Measurements from ENCODE around the gene RUSC2. TPM values are rescaled to one million over a fixed set of nuclear protein-coding genes. Genes with fewer than 3 reads are reported as not detected.
"Not testable (repeated sequence)": the region's sequence is repeated elsewhere in the genome, so short reads cannot be mapped to it uniquely, and the experiment has no call there.

The RUSC2 gene
- total RNA-seq, 4 donors from 2014 or later = 20.8 to 166 (median 45.7) TPM

DNA sequence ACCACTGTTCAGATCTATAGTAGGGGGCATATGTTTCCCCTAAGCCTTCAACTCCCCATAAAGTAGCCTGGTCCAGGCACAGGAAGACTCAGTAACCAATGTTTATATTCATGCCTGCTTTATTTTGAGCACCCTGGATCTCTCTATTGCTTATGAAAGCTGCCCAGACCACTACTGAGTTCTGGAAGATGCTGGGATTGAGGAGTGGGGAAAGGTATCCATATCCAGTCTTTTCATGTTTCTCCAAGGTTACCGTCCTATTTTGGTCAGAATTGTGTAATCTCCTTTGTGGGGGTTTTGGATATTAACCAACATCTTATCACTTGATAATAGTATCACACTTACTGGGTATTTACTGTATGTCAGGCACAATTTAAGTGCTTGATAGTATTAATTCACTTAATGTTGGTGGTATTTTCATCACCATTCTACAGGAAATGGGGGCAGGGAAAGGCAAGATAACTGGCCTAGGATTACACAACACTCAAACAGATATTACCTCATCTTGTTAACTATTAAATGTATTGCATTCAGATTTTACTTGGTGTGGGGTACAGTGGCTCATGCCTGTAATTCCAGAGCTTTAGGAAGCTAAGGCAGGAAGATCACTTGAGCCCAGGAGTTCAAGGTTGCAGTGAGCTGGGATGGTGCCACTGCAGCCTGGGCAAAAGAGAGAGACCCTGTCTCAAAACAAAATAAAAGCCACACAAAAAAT lies 36.3 kb downstream of the RUSC2 start:
- H3K4me1 ChIP-seq = peaks cover 51 to 62% of the 10 kb centered on the region in 2 donors
- H3K27me3 ChIP-seq = no peaks in the 10 kb centered on the region
- H3K9me3 ChIP-seq = no peaks in the 10 kb centered on the region
- no peak for TF ChIP-seq POLR2A (IDR thresholded peaks at IDR 0.05)
- TF ChIP-seq, protein P1, sequence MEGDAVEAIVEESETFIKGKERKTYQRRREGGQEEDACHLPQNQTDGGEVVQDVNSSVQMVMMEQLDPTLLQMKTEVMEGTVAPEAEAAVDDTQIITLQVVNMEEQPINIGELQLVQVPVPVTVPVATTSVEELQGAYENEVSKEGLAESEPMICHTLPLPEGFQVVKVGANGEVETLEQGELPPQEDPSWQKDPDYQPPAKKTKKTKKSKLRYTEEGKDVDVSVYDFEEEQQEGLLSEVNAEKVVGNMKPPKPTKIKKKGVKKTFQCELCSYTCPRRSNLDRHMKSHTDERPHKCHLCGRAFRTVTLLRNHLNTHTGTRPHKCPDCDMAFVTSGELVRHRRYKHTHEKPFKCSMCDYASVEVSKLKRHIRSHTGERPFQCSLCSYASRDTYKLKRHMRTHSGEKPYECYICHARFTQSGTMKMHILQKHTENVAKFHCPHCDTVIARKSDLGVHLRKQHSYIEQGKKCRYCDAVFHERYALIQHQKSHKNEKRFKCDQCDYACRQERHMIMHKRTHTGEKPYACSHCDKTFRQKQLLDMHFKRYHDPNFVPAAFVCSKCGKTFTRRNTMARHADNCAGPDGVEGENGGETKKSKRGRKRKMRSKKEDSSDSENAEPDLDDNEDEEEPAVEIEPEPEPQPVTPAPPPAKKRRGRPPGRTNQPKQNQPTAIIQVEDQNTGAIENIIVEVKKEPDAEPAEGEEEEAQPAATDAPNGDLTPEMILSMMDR (IDR thresholded peaks at IDR 0.05 in 4 of 5, conservative IDR thresholded peaks at IDR 0.05 in 1 of 5) = no peak
- in situ Hi-C loops (cut with MboI; ENCODE audit: low sequenced_read_pairs in 4 of 4) (no loop called here), intact Hi-C loops (cut with DNase I; ENCODE audit: low total_unique reads) (no loop called here)
- peak overlapping the region; percentile 61 to 76 (median 62) for H3K27ac ChIP-seq
- ATAC-seq (no peak), DNase-seq (no peak)
- H3K4me3 ChIP-seq = no peak overlapping the region
- H3K36me3 ChIP-seq = no peaks in the 10 kb centered on the region

DNA sequence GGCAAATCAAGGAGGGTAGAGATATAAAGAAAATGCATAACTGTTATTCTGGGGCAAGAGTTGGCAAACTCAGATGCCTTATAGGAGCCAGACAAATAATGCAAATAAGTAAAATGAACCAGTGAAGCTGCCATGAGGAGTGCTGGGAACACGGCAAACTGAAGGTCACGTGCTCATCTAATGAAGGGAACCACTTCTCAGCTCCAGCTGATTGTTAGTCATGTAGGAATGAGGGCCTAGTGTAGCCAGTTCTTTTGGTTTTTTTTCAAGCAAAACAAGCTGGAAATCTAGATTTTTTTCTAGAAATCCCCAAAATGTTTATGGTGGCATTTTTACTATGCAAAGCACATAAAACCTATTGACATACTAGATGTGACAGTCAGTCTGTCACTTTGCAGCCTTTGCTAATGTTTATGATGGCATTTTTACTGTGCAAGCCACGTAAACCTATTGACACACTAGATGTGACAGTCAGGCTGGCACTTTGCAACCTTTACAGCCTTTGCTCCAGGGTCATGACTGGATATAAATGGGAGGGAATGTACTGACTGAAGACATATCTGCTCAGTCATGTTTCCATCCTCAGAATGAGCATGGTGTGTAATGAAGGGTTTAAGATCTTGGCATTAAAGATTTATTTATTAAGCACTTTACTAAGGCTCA lies 39.4 kb downstream of the RUSC2 start:
- Histone ChIP-seq H3K4me3 (no peak overlapping the region), H3K27ac (peak overlapping the region; percentile 39 to 57 (median 56)), H3K9me3 (no peaks in the 10 kb centered on the region), H3K27me3 (no peaks in the 10 kb centered on the region), H3K36me3 (no peaks in the 10 kb centered on the region), H3K4me1 (peaks cover 42 to 48% of the 10 kb centered on the region in 2 donors)
- in situ Hi-C loops (cut with MboI; ENCODE audit: low sequenced_read_pairs in 4 of 4) (no loop called here), intact Hi-C loops (cut with DNase I; ENCODE audit: low total_unique reads) (no loop called here)
- ATAC-seq (peak; percentile 28 to 73), DNase-seq (no peak)
- no peak for TF ChIP-seq POLR2A (IDR thresholded peaks at IDR 0.05)
- TF ChIP-seq, protein P1 (IDR thresholded peaks at IDR 0.05 in 4 of 5, conservative IDR thresholded peaks at IDR 0.05 in 1 of 5) = no peak

DNA sequence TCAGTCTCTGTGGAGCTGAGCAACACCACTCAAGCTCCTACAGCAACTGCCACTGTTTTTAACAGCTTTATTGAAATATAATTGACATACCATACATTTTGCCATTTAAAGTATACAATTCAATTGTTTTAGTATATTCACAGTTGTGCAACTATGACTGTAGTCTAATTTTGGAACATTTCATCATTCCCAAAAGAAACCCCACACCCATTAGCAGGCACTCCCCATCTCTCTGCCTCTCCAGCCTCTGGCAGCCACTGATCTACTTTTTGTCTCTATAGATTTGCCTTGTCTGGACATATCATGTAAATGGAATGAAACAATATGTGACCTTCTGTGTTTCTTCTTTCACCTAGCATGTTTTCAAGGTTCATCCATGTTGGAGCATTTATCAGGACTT lies 43.5 kb downstream of the RUSC2 start:
- Histone ChIP-seq H3K4me1 (peaks cover 49 to 61% of the 10 kb centered on the region in 2 donors), H3K36me3 (no peaks in the 10 kb centered on the region), H3K27ac (peak overlapping the region; percentile 48 to 67 (median 60)), H3K4me3 (no peak overlapping the region), H3K27me3 (no peaks in the 10 kb centered on the region), H3K9me3 (no peaks in the 10 kb centered on the region)
- in situ Hi-C loops (cut with MboI; ENCODE audit: low sequenced_read_pairs in 4 of 4) (no loop called here), intact Hi-C loops (cut with DNase I; ENCODE audit: low total_unique reads) (no loop called here)
- no peak for TF ChIP-seq POLR2A (IDR thresholded peaks at IDR 0.05)
- TF ChIP-seq, protein P1 (IDR thresholded peaks at IDR 0.05 in 4 of 5, conservative IDR thresholded peaks at IDR 0.05 in 1 of 5) = no peak
- ATAC-seq = peak; percentile 55 to 59
- no peak for DNase-seq

DNA sequence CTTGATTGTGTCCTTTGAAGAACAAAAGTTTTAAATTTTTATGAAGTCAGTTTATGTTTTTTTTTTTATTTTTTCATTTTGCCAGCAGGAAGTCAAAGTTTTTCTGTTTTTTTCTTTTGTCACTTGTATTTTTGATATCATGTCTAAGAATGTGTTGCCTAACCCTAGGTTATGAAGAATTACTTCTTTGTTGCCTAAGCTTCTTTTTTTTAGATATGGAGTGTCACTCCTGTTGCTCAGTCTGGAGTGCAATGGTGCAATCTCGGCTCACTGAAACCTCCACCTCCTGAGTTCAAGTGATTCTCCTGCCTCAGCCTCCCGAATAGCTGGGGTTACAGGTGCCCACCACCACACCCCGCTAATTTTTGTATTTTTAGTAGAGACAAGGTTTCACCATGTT lies 45.0 kb downstream of the RUSC2 start:
- ATAC-seq; in situ Hi-C loops (cut with MboI; ENCODE audit: low sequenced_read_pairs in 4 of 4); H3K27me3 ChIP-seq; H3K9me3 ChIP-seq; H3K4me3 ChIP-seq; DNase-seq; H3K36me3 ChIP-seq: not testable (repeated sequence)
- Histone ChIP-seq H3K4me1 (peaks cover 52 to 62% of the 10 kb centered on the region in 2 donors), H3K27ac (peak overlapping the region in 3 of 4 donors; percentile 48 to 67 (median 67))
- intact Hi-C loops (cut with DNase I; ENCODE audit: low total_unique reads) = loop anchor here (2.0 kb wide), 1 partner anchor 14 kb away; no protein-coding TSS in a partner anchor

DNA sequence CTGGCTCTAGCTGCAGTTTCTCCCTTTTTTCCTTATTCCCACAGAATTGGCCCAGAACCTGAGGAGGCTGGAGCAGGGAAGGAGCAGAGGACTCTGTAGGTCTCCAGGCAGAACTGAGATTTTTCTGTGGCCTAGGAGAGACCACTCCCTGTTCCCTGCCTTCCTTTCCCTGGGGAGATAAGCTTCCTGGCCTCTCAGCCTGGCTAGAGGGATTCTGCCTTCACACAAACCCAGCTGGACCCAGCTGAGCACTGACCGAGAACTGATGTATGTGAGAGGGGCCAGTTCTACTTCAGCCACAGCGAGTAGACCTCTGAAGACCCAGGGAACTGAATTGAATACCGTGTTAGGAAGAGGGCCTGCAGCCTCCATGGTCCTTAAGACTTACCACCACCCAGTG lies 48.0 kb downstream of the RUSC2 start:
- ATAC-seq (peak; percentile 45 to 53), DNase-seq (no peak)
- Histone ChIP-seq H3K27me3 (no peaks in the 10 kb centered on the region), H3K36me3 (no peaks in the 10 kb centered on the region), H3K27ac (peak overlapping the region; percentile 79 to 85 (median 81)), H3K4me1 (peaks cover 71 to 81% of the 10 kb centered on the region in 2 donors), H3K9me3 (no peaks in the 10 kb centered on the region), H3K4me3 (peak overlapping the region in 3 of 4 donors; percentile 14 to 46 (median 43))
- in situ Hi-C loops (cut with MboI; ENCODE audit: low sequenced_read_pairs in 4 of 4) (no loop called here), intact Hi-C loops (cut with DNase I; ENCODE audit: low total_unique reads) (no loop called here)
- TF ChIP-seq POLR2A (IDR thresholded peaks at IDR 0.05) = no peak
- TF ChIP-seq, protein P1 (IDR thresholded peaks at IDR 0.05 in 4 of 5, conservative IDR thresholded peaks at IDR 0.05 in 1 of 5) = no peak
